GM12864 (cell line): ENCODE measurements around the gene HES5.

ENCODE experiments used
- DNase-seq: peaks from one replicate; pipeline ENCODE4 v3.0.0-alpha.2; 2011; ENCODE audit warnings: low read depth
- H3K4me3 ChIP-seq: 2 replicates; pipeline ENCODE4 v1.5.1; 2011; ENCODE audit warnings: mild to moderate bottlenecking, low read depth, low read length, control low read depth
- CTCF ChIP-seq: IDR thresholded peaks from 2 replicates; pipeline ENCODE4 v1.5.1; 2011; ENCODE audit warnings: low read depth, mild to moderate bottlenecking, moderate library complexity, low read length, control low read depth, inconsistent platforms; ENCODE audit errors: missing control alignments

The HES5 gene

GRCh38 chr1:2496087-2496622 lies 33.9 kb downstream of the HES5 start:
- H3K4me3 ChIP-seq = no peak overlapping the region
- peak; percentile 8 for DNase-seq
- TF ChIP-seq CTCF = no peak

DNA sequence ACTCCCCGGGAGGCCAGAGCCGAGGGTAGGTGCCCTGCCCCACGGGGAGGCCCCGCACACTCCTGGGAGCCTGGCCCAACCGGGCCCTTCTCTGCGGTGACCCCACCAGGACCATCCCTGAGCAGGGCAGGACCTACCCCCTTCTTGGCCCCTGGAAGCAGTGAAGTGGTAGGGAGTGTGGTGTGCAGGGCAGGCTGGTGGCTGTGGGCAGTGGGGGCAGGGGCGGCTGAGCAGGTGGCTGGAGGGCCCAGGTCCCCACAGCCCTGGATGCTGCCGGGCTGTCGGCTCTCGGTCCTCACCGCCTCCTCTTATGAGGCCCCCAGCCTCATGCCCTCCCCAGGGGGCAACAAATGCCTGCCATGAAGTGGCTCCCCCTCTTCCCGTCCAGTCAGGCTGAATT lies 34.5 kb downstream of the HES5 start:
- no peak overlapping the region for H3K4me3 ChIP-seq
- no peak for DNase-seq
- no peak for TF ChIP-seq CTCF

DNA sequence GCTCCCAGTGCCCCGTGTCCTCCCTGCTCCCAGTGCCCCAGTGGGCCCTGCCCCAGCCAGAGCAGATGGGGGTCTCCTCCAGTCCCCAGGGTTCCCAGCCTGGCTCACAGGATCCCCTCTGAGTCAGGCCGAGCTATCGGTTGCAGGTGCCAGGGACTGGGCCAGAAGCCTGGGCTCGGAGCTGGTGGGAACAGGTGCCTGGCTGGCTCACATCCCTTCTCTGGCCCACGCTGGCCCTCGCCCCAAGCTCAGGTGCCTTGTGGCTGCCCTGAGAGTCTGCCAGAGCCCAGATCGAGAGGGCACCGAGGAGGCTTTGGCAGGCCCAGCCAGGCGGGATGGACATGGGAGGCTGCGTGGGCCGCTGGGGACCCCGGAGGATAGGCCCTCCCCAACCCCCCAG lies 35.0 kb downstream of the HES5 start:
- no peak for DNase-seq
- no peak overlapping the region for H3K4me3 ChIP-seq
- no peak for TF ChIP-seq CTCF

DNA sequence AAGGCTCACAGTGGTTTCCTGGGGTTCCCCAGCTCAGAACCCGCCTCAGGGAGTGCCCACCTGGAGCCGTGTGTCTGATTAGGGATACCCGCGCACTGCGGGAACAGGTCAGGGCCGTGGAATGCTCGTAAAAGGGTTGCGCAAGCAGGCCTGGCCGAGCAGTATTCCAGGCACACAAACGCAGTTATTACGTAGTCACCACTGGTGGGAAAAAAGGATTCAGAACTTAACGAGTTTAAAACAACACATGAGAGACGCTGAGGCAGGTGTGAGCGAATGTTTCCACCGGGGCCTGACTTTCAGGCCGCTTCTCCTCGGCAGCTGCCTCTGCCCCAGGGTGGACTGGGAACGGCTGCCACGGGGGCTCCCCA lies 35.8 kb downstream of the HES5 start:
- no peak overlapping the region for H3K4me3 ChIP-seq
- no peak for TF ChIP-seq CTCF
- no peak for DNase-seq

- no peak for DNase-seq
- H3K4me3 ChIP-seq = no peak overlapping the region
- TF ChIP-seq CTCF = no peak
These were observed 36.3 kb downstream of the HES5 start for GRCh38 chr1:2493691-2494322.

DNA sequence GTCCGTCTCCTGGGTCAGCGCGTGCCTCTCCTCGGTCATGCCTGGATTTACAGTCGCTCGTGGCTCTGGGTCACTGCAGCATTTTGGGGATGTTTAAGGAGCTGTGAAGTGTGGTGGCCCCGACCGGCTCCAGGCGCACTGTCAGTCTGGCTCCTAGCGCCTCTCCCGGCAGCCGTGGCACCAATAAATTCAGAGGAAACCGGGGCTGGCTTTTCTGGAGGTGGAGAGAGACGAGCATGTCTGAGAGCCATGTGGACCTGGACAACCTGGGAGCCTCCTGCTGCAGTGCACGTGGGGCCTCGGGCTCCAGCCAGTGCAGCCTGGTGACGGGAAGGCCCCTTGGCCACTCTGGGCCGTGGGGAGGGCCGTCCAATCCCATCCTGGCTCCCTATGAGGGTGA lies 36.8 kb downstream of the HES5 start:
- H3K4me3 ChIP-seq = no peak overlapping the region
- DNase-seq = no peak
- no peak for TF ChIP-seq CTCF

GRCh38 chr1:2492091-2492490 lies 38.0 kb downstream of the HES5 start:
- no peak overlapping the region for H3K4me3 ChIP-seq
- no peak for TF ChIP-seq CTCF
- no peak for DNase-seq
